DOHH2 (cell line): ENCODE data around the gene LSP1.

Experiments used
- EZH2phosphoT487 ChIP-seq: fragments of 200-600 bp; sonication (generic); IDR thresholded peaks from 2 replicates; pipeline ENCODE4 v1.6.1; 2017; ENCODE audit warnings: borderline replicate concordance, mild to moderate bottlenecking, antibody characterized with exemption, low read length, moderate library complexity, mixed read lengths
- TF ChIP-seq, protein P1 (sequence below): fragments of 200-600 bp; sonication (generic); IDR thresholded peaks from one replicate; pipeline ENCODE4 v1.5.1; 2014; ENCODE audit warnings: antibody characterized with exemption, mild to moderate bottlenecking, low read depth, low read length; ENCODE audit not compliant: poor library complexity, severe bottlenecking

DNA sequence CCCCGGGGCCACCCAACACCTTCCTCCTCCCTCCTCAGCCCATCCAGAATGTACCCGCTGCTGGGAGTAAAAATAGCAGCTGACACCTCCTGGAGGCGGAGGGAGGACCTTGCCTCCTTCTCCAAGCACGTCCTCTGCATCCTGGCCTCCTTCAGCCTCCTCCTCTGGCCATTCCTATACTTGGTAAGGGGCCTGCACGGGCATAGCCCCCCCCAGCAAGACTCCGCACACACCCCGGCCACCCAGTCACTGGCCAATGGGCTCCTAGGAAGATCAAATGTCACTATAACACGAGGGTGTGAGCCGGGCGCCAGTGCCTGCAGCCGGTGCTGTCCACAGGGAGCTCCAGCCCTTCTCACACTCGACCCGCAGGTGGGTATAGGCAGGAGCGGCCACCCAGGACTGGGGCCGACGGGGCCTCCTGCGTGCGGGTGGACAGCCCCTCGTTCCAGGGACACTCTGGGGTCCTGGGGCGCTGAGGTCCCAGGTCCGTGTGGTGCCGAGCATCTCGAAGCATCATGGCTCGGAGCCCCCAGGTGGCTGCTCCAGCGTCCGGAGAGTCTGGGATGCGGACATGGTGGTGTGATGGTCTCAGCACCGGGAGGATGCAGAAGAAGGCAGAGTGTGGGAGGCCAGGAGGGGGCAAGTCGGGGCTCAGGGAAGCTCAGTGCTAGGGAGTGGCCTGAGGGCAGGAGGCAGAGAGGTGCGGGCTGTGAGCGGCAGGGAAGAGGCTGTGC is 66.7 kb downstream of the LSP1 start, which contains the start of gene TNNT3:
- TF ChIP-seq, protein P1, sequence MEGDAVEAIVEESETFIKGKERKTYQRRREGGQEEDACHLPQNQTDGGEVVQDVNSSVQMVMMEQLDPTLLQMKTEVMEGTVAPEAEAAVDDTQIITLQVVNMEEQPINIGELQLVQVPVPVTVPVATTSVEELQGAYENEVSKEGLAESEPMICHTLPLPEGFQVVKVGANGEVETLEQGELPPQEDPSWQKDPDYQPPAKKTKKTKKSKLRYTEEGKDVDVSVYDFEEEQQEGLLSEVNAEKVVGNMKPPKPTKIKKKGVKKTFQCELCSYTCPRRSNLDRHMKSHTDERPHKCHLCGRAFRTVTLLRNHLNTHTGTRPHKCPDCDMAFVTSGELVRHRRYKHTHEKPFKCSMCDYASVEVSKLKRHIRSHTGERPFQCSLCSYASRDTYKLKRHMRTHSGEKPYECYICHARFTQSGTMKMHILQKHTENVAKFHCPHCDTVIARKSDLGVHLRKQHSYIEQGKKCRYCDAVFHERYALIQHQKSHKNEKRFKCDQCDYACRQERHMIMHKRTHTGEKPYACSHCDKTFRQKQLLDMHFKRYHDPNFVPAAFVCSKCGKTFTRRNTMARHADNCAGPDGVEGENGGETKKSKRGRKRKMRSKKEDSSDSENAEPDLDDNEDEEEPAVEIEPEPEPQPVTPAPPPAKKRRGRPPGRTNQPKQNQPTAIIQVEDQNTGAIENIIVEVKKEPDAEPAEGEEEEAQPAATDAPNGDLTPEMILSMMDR, result no peak
- TF ChIP-seq EZH2phosphoT487, result no peak
